GM12872 (cell line): ENCODE measurements around the gene CACNA1B.

Experiments used
- CTCF ChIP-seq: IDR thresholded peaks from 3 replicates; pipeline ENCODE4 v1.5.1; 2011; ENCODE audit warnings: low read depth, mild to moderate bottlenecking, low read length, moderate library complexity; ENCODE audit not compliant: insufficient read depth

The CACNA1B gene

GRCh38 chr9:138100711-138101350, 223.2 kb downstream of the CACNA1B start:
- peak; percentile 44; the same call in 2 of the 3 replicates for TF ChIP-seq CTCF

GRCh38 chr9:138101444-138102234, 224.1 kb downstream of the CACNA1B start:
- no peak for TF ChIP-seq CTCF

- TF ChIP-seq CTCF = no peak
These were observed 224.9 kb downstream of the CACNA1B start for GRCh38 chr9:138102246-138103051.

- no peak for TF ChIP-seq CTCF
These were observed 225.7 kb downstream of the CACNA1B start for GRCh38 chr9:138103111-138103848.

GRCh38 chr9:138103849-138104206, 226.2 kb downstream of the CACNA1B start:
- TF ChIP-seq CTCF = no peak

- no peak for TF ChIP-seq CTCF
These were observed 226.9 kb downstream of the CACNA1B start for GRCh38 chr9:138104251-138105122.
